ENCODE results near the gene RB1. TPM values are rescaled to one million over a fixed set of nuclear protein-coding genes. Genes with fewer than 3 reads are reported as not detected.

Gene RB1
- total RNA-seq, 1 experiment from 2014 or later: 18.8 TPM

GRCh38 chr13:48500652-48501197 is 197.2 kb downstream of the RB1 start (continued):
- TF ChIP-seq, protein P1, sequence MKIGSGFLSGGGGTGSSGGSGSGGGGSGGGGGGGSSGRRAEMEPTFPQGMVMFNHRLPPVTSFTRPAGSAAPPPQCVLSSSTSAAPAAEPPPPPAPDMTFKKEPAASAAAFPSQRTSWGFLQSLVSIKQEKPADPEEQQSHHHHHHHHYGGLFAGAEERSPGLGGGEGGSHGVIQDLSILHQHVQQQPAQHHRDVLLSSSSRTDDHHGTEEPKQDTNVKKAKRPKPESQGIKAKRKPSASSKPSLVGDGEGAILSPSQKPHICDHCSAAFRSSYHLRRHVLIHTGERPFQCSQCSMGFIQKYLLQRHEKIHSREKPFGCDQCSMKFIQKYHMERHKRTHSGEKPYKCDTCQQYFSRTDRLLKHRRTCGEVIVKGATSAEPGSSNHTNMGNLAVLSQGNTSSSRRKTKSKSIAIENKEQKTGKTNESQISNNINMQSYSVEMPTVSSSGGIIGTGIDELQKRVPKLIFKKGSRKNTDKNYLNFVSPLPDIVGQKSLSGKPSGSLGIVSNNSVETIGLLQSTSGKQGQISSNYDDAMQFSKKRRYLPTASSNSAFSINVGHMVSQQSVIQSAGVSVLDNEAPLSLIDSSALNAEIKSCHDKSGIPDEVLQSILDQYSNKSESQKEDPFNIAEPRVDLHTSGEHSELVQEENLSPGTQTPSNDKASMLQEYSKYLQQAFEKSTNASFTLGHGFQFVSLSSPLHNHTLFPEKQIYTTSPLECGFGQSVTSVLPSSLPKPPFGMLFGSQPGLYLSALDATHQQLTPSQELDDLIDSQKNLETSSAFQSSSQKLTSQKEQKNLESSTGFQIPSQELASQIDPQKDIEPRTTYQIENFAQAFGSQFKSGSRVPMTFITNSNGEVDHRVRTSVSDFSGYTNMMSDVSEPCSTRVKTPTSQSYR (CRISPR knock-in tag; IDR thresholded peaks at IDR 0.05): no peak
- no peak for TF ChIP-seq SMAD3 (CRISPR knock-in tag; IDR thresholded peaks at IDR 0.05; ENCODE audit: borderline replicate concordance)
- TF ChIP-seq JUN (CRISPR knock-in tag; IDR thresholded peaks at IDR 0.05): no peak

- Mint-ChIP-seq H3K4me3 (no peak overlapping the region), H3K9me3 (no peaks in the 10 kb centered on the region), H3K27me3 (ENCODE audit: low read depth) (no peaks in the 10 kb centered on the region), H3K4me1 (peaks cover 26% of the 10 kb centered on the region), H3K36me3 (no peaks in the 10 kb centered on the region), H3K27ac (no peak overlapping the region)
- DNase-seq (ENCODE audit: low spot score) (no peak), ATAC-seq (no peak)
- ChIA-PET CTCF (no interaction called here), POLR2A (no interaction called here)
- TF ChIP-seq, protein P2, sequence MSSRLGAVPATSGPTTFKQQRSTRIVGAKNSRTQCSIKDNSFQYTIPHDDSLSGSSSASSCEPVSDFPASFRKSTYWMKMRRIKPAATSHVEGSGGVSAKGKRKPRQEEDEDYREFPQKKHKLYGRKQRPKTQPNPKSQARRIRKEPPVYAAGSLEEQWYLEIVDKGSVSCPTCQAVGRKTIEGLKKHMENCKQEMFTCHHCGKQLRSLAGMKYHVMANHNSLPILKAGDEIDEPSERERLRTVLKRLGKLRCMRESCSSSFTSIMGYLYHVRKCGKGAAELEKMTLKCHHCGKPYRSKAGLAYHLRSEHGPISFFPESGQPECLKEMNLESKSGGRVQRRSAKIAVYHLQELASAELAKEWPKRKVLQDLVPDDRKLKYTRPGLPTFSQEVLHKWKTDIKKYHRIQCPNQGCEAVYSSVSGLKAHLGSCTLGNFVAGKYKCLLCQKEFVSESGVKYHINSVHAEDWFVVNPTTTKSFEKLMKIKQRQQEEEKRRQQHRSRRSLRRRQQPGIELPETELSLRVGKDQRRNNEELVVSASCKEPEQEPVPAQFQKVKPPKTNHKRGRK (CRISPR knock-in tag; IDR thresholded peaks at IDR 0.05; ENCODE audit: borderline replicate concordance): no peak
- TF ChIP-seq ESRRA (CRISPR knock-in tag; IDR thresholded peaks at IDR 0.05; ENCODE audit: borderline replicate concordance) (no peak), SMAD4 (CRISPR knock-in tag; IDR thresholded peaks at IDR 0.05) (no peak), PRDM15 (CRISPR knock-in tag; IDR thresholded peaks at IDR 0.05) (no peak), FOXJ3 (CRISPR knock-in tag; IDR thresholded peaks at IDR 0.05; ENCODE audit: borderline replicate concordance) (no peak), USF1 (CRISPR knock-in tag; IDR thresholded peaks at IDR 0.05) (no peak), TEAD4 (CRISPR knock-in tag; IDR thresholded peaks at IDR 0.05) (no peak), ZNF263 (CRISPR knock-in tag; IDR thresholded peaks at IDR 0.05; ENCODE audit: low read depth) (no peak), SOX15 (CRISPR knock-in tag; IDR thresholded peaks at IDR 0.05) (no peak), ATF3 (CRISPR knock-in tag; conservative IDR thresholded peaks at IDR 0.05) (no peak), GABPB1 (CRISPR knock-in tag; IDR thresholded peaks at IDR 0.05) (no peak), ZNF423 (CRISPR knock-in tag; IDR thresholded peaks at IDR 0.05) (no peak), RELA (CRISPR knock-in tag; IDR thresholded peaks at IDR 0.05; ENCODE audit: borderline replicate concordance) (no peak), AFF4 (CRISPR knock-in tag; IDR thresholded peaks at IDR 0.05; ENCODE audit: borderline replicate concordance) (no peak), HMGA2 (CRISPR knock-in tag; IDR thresholded peaks at IDR 0.05) (no peak)
These were observed 198.2 kb downstream of the RB1 start for GRCh38 chr13:48501705-48502104.
